ENCODE results near the gene C21orf58. TPM values are rescaled to one million over a fixed set of nuclear protein-coding genes. Genes with fewer than 3 reads are reported as not detected.
"Not testable (repeated sequence)": the region's sequence is repeated elsewhere in the genome, so short reads cannot be mapped to it uniquely, and the experiment has no call there.

The C21orf58 gene
- total RNA-seq, result 1 to 10 TPM in 8 of 10 donors, under 1 TPM in 2; 0.98 to 2.0 (median 1.3) TPM
- polyA plus RNA-seq, result 1 to 10 TPM in 1 of 2 donors, under 1 TPM in 1; 0.51 to 2.9 TPM
- long read RNA-seq, donor 1, partial matches to known transcripts, result 0 of 1 reads
- long read RNA-seq, donor 1, other reads (novel, unspliced or antisense), result 1 of 1 reads
- long read RNA-seq, donor 2, partial matches to known transcripts, result 0 of 5 reads
- long read RNA-seq, donor 2, other reads (novel, unspliced or antisense), result 5 of 5 reads
- long read RNA-seq, donor 3, partial matches to known transcripts, result 0 of 3 reads
- long read RNA-seq, donor 3, other reads (novel, unspliced or antisense), result 2 of 3 reads

DNA sequence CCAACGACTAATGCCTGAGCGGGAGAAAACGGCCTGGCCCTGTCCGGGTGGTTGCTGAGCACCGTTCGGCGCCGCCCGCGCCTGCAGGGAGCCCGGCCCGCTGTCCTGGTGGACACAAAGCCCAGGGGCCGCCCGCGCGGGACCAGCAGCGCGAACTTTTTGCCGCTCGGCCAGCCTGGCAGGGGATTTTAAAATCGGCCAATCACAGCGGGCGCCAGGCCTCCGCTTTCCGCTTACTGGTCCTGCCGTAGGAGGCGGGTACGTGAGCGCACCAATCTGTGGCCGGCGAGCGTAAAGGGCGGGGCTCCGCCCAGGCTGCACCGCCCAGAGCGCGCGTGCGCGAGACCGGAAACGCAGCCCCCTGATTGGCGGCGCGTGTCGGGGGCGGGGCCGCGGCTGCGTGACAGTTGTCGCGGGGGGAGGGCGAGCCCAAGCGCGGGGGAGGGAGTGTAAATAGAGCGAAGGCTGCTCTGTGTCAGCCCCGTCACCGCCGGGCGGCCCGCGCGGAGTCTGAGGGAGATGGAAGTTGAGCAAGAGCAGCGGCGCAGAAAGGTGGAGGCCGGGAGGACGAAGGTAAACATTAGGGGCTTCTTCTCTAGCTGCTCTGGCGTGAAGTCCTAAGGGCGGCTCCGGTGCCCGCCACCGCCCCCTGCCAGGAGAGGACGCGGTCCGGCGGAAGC is at the start of gene C21orf58, which contains the start of gene PCNT:
C21orf58 (minus strand) TSS at position 161 of the 680 bp plus-strand sequence. CDS start 1,132 bp downstream, outside the sequence.
PCNT (plus strand) TSS at position 447 of the 680 bp plus-strand sequence; CDS start at position 520, 73 bp downstream.
- WGBS, 2 donors, result 0% methylated on average over 69 to 76 of the region's 76 CpGs
- intact Hi-C loops (cut with DNase I), result loop anchor here in 5 of 10 donors (1.0 to 10.0 kb wide), 5 partner anchors 37 to 139 kb away; partner anchors contain the start of genes YBEY (in 4 of the 5), MCM3AP (in 1 of the 5) and SPATC1L (in 1 of the 5)
- Histone ChIP-seq H3K36me3 (peaks cover 0 to 25% (median 5%) of the 10 kb centered on the region in 9 donors), H3K27me3 (no peaks in the 10 kb centered on the region), H3K27ac (peak within 1 kb of the TSS; percentile 92 to 99 (median 97)), H3K4me3 (peak within 1 kb of the TSS; percentile 81 to 100 (median 92)), H3K4me1 (peaks cover 6 to 46% (median 28%) of the 10 kb centered on the region in 9 donors), H3K9me3 (no peaks in the 10 kb centered on the region)
- ATAC-seq, result peak; percentile 94 to 98 (median 96)
- peak; percentile 97 to 98 for DNase-seq
- TF ChIP-seq, protein P1, sequence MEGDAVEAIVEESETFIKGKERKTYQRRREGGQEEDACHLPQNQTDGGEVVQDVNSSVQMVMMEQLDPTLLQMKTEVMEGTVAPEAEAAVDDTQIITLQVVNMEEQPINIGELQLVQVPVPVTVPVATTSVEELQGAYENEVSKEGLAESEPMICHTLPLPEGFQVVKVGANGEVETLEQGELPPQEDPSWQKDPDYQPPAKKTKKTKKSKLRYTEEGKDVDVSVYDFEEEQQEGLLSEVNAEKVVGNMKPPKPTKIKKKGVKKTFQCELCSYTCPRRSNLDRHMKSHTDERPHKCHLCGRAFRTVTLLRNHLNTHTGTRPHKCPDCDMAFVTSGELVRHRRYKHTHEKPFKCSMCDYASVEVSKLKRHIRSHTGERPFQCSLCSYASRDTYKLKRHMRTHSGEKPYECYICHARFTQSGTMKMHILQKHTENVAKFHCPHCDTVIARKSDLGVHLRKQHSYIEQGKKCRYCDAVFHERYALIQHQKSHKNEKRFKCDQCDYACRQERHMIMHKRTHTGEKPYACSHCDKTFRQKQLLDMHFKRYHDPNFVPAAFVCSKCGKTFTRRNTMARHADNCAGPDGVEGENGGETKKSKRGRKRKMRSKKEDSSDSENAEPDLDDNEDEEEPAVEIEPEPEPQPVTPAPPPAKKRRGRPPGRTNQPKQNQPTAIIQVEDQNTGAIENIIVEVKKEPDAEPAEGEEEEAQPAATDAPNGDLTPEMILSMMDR (IDR thresholded peaks at IDR 0.05), result no peak

- Histone ChIP-seq H3K36me3 (peaks cover 0 to 47% (median 0%) of the 10 kb centered on the region in 9 donors), H3K4me1 (peaks cover 0 to 21% (median 7%) of the 10 kb centered on the region in 9 donors)
- 92 to 94% methylated on average over 10 of the region's 10 CpGs for WGBS, 2 donors
Measured at GRCh38 chr21:46372947-46373346, 49.3 kb upstream of the C21orf58 start.

DNA sequence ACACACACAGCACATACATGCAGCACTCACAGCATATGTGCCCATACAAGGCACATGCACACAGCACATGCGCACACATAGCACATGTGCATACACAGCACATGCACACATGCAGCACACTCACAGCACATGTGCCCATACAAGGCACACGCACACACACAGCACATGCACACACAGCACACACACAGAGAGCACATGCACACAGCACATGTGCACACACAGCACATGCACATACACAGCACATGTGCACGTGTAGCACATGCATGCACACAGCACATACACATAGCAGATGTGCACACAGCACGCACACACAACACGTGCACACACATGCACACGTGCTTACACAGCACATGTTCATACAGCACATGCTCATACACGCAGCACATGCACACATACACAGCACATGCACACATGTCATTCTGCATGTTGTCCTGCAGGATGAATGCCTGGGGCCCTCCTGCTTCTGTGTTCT is 48.4 kb upstream of the C21orf58 start:
- H3K4me3 ChIP-seq, result no peak overlapping the region
- H3K4me1 ChIP-seq, result peaks cover 0 to 21% (median 7%) of the 10 kb centered on the region in 9 donors
- WGBS, 2 donors, result 97 to 98% methylated on average over 7 of the region's 7 CpGs
- DNase-seq (no peak), ATAC-seq (no peak)
- intact Hi-C loops (cut with DNase I), result no loop called here
- no peaks in the 10 kb centered on the region for H3K9me3 ChIP-seq
- TF ChIP-seq, protein P1 (IDR thresholded peaks at IDR 0.05), result no peak
- H3K27me3 ChIP-seq, result no peaks in the 10 kb centered on the region
- peaks cover 0 to 53% (median 8%) of the 10 kb centered on the region in 9 donors for H3K36me3 ChIP-seq
- no peak overlapping the region for H3K27ac ChIP-seq

More at GRCh38 chr21:46372947-46373346, 49.3 kb upstream of the C21orf58 start:
- ATAC-seq; intact Hi-C loops (cut with DNase I); DNase-seq; H3K27ac ChIP-seq; H3K9me3 ChIP-seq; H3K27me3 ChIP-seq; H3K4me3 ChIP-seq: not testable (repeated sequence)

DNA sequence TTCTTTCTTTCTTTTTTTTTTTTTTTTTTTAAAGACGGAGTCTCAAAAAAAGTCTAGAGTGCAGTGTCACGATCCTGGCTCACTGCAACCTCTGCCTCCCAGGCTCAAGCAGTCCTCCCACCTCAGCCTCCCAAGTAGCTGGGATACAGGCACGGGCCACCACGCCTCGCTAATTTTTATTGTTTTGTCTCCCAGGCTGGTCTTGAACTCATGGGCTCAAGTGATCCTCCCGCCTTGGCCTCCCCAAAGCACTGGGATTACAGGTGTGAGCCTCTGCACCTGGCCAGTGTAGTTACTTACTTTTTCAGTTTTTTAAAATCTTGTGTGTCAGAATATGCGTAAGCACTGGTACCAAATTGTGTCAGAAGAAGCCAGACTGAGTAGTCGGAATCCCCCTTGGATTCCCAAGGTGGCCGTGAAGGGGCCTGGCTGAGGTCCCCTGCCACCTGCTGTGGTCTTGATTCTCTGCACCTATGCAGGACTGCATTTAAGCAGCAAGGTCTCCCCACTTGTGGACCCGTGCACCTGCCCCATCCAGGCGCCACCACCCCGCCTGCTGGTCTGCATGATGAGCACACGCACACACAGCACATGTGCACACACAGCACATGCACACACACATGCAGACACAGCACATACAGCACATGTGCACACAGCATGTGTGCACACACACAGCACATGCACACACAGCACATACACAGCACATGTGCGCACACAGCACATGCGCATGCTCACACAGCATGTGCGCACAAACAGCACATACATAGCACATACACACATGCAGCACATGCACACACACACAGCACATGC is 47.7 kb upstream of the C21orf58 start:
- peaks cover 0 to 56% (median 11%) of the 10 kb centered on the region in 9 donors for H3K36me3 ChIP-seq
- TF ChIP-seq, protein P1 (IDR thresholded peaks at IDR 0.05), result no peak
- ATAC-seq, result no peak
- peaks cover 0 to 21% (median 7%) of the 10 kb centered on the region in 9 donors for H3K4me1 ChIP-seq
- H3K27me3 ChIP-seq, result no peaks in the 10 kb centered on the region
- no peak overlapping the region for H3K4me3 ChIP-seq
- no peak overlapping the region for H3K27ac ChIP-seq
- intact Hi-C loops (cut with DNase I), result no loop called here
- 95 to 96% methylated on average over 16 of the region's 16 CpGs for WGBS, 2 donors
- no peaks in the 10 kb centered on the region for H3K9me3 ChIP-seq
- DNase-seq, result no peak

All from heart right ventricle (tissue), 16 donors.